ENCODE measurements around the gene GATAD2A. TPM values are rescaled to one million over a fixed set of nuclear protein-coding genes. Genes with fewer than 3 reads are reported as not detected.

GATAD2A gene
- total RNA-seq, 1 donor from 2014 or later, result 24.3 TPM

Small RNAs within 50 kb of the gene (microRNA-seq; reads per million reads assigned to microRNA genes)
- gene MIR640, result not detected

Other genes with a start within 250 kb of the GATAD2A start
- gene MEF2B, start 235.4 kb upstream of the GATAD2A start, total RNA-seq, result 0.83 TPM
- 21.0 TPM for gene BORCS8, start 213.5 kb upstream of the GATAD2A start, total RNA-seq
- gene RFXANK, start 213.4 kb upstream of the GATAD2A start, total RNA-seq, result 33.9 TPM
- 5.9 TPM for gene NR2C2AP, start 202.3 kb upstream of the GATAD2A start, total RNA-seq
- gene NCAN, start 193.7 kb upstream of the GATAD2A start, total RNA-seq, result not detected
- 0.32 TPM for gene TM6SF2, start 132.4 kb upstream of the GATAD2A start, total RNA-seq
- 37.2 TPM for gene SUGP1, start 85.2 kb upstream of the GATAD2A start, total RNA-seq
- 32.8 TPM for gene MAU2, start 84.8 kb upstream of the GATAD2A start, total RNA-seq
- 0.67 TPM for gene TSSK6, start 109.9 kb downstream of the GATAD2A start, total RNA-seq
- gene NDUFA13, start 110.5 kb downstream of the GATAD2A start, total RNA-seq, result 1,367 TPM
- 5.8 TPM for gene YJEFN3, start 123.2 kb downstream of the GATAD2A start, total RNA-seq
- gene CILP2, start 132.6 kb downstream of the GATAD2A start, total RNA-seq, result 0.40 TPM
- not detected for gene PBX4, start 213.0 kb downstream of the GATAD2A start, total RNA-seq
- 1.7 TPM for gene LPAR2, start 222.5 kb downstream of the GATAD2A start, total RNA-seq
- 3.0 TPM for gene GMIP, start 238.0 kb downstream of the GATAD2A start, total RNA-seq